ENCODE results near the gene SLC44A2.

DNA sequence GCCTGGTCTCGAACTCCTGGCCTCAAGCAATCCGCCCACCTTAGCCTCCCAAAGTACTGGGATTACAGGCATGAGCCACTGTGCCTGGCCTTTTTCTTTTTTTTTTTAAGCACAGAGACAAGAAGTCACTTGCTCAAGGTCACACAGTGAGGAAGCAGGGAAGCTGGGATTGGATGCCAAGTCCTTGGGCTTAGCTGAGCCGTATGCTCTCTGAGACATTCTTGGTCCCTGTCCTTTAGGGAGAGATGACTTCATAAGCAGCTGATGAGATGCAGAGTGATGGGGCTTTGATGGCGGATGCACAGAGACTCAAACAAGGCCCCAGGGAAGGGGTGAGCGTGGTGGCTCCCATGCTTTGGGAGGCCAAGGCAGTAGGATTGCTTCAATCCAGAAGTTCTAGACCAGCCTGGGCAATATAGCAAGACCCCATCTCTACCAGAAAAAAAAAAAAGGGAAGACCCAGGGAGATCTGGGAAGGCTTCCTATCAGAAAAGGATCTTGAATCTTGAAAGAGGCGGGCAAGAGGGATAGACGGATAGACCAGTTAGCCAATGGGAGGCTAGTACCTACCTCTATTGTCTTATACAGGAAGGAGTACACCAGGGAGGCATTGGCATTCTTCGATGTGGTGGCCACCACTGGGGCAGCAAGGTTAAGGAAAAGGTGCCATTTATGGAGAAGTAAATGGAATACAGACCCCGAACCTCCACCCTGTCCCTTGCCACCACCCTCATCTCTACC is 42.1 kb upstream of the SLC44A2 start:
- no peak for TF ChIP-seq GABPA (IDR thresholded peaks at IDR 0.05; ENCODE audit: low read depth)
- TF ChIP-seq, protein P1, sequence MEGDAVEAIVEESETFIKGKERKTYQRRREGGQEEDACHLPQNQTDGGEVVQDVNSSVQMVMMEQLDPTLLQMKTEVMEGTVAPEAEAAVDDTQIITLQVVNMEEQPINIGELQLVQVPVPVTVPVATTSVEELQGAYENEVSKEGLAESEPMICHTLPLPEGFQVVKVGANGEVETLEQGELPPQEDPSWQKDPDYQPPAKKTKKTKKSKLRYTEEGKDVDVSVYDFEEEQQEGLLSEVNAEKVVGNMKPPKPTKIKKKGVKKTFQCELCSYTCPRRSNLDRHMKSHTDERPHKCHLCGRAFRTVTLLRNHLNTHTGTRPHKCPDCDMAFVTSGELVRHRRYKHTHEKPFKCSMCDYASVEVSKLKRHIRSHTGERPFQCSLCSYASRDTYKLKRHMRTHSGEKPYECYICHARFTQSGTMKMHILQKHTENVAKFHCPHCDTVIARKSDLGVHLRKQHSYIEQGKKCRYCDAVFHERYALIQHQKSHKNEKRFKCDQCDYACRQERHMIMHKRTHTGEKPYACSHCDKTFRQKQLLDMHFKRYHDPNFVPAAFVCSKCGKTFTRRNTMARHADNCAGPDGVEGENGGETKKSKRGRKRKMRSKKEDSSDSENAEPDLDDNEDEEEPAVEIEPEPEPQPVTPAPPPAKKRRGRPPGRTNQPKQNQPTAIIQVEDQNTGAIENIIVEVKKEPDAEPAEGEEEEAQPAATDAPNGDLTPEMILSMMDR (IDR thresholded peaks at IDR 0.05; ENCODE audit: insufficient read depth, low read length) = no peak
- TF ChIP-seq, protein P2, sequence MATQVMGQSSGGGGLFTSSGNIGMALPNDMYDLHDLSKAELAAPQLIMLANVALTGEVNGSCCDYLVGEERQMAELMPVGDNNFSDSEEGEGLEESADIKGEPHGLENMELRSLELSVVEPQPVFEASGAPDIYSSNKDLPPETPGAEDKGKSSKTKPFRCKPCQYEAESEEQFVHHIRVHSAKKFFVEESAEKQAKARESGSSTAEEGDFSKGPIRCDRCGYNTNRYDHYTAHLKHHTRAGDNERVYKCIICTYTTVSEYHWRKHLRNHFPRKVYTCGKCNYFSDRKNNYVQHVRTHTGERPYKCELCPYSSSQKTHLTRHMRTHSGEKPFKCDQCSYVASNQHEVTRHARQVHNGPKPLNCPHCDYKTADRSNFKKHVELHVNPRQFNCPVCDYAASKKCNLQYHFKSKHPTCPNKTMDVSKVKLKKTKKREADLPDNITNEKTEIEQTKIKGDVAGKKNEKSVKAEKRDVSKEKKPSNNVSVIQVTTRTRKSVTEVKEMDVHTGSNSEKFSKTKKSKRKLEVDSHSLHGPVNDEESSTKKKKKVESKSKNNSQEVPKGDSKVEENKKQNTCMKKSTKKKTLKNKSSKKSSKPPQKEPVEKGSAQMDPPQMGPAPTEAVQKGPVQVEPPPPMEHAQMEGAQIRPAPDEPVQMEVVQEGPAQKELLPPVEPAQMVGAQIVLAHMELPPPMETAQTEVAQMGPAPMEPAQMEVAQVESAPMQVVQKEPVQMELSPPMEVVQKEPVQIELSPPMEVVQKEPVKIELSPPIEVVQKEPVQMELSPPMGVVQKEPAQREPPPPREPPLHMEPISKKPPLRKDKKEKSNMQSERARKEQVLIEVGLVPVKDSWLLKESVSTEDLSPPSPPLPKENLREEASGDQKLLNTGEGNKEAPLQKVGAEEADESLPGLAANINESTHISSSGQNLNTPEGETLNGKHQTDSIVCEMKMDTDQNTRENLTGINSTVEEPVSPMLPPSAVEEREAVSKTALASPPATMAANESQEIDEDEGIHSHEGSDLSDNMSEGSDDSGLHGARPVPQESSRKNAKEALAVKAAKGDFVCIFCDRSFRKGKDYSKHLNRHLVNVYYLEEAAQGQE (IDR thresholded peaks at IDR 0.05; ENCODE audit: insufficient replicate concordance, low read depth) = no peak

All from HL-60 (cell line).